Panc1 (cell line): ENCODE data around the gene TBC1D2B. TPM values are rescaled to one million over a fixed set of nuclear protein-coding genes. Genes with fewer than 3 reads are reported as not detected.
"Not testable (repeated sequence)": the region's sequence is repeated elsewhere in the genome, so short reads cannot be mapped to it uniquely, and the experiment has no call there.

Source experiments
- ATAC-seq: fragments of 200-7000 bp; cut with Tn5 transposase; 2 replicates; pipeline ENCODE4 v1.9.1; 2020; ENCODE audit warnings: mild to moderate bottlenecking, moderate library complexity
- BruUV-seq: library from RNA; stranded (reverse); fragments of 400-500 nt; replicated peaks from 2 replicates; lab custom pipeline; 2021; lab: Mats Ljungman, UMichigan
- CTCF ChIA-PET: fragments of 300-600 bp; sonication (Branson Sonifier 250); formaldehyde crosslinking; loops from one replicate; lab custom pipeline; 2022; ENCODE audit warnings: antibody characterized with exemption; lab: Charles Lee
- POLR2A ChIA-PET: fragments of 300-600 bp; sonication (Branson Sonifier 250); formaldehyde crosslinking; loops from one replicate; lab custom pipeline; 2022; ENCODE audit warnings: antibody characterized with exemption; lab: Charles Lee
- DNase-seq: peaks from one replicate; pipeline ENCODE4 v3.0.0-alpha.2; 2010; ENCODE audit warnings: low read depth, low spot score
- H3K27ac ChIP-seq: 2 replicates; pipeline ENCODE4 v1.5.1; 2011; ENCODE audit warnings: mild to moderate bottlenecking, low read length, inconsistent platforms
- H3K27me3 ChIP-seq: fragments of 200-500 bp; sonication (Bioruptor generic); 2 replicates; pipeline ENCODE4 v1.6.0; 2014; ENCODE audit warnings: low read length, inconsistent platforms; ENCODE audit not compliant: control insufficient read depth, insufficient read depth
- H3K36me3 ChIP-seq: fragments of 200-500 bp; sonication (Bioruptor generic); 2 replicates; pipeline ENCODE4 v1.5.1; 2014; ENCODE audit warnings: inconsistent platforms, mild to moderate bottlenecking, low read length, moderate library complexity; ENCODE audit not compliant: control insufficient read depth, insufficient read depth
- H3K4me1 ChIP-seq: 2 replicates; pipeline ENCODE4 v1.5.1; 2011; ENCODE audit warnings: inconsistent platforms, mild to moderate bottlenecking, low read length, moderate library complexity; ENCODE audit not compliant: control insufficient read depth, insufficient read depth
- H3K4me3 ChIP-seq, 2 experiments: 2 replicates each; pipeline ENCODE4 v1.5.1; 2011 to 2012; ENCODE audit warnings: low read depth in 2 of 2, low read length in 2 of 2, mild to moderate bottlenecking in 2 of 2, inconsistent platforms in 1 of 2, moderate library complexity in 1 of 2
- H3K9me3 ChIP-seq: fragments of 200-500 bp; sonication (Bioruptor generic); 2 replicates; pipeline ENCODE4 v1.5.1; 2014; ENCODE audit warnings: low read depth, mild to moderate bottlenecking, inconsistent platforms, low read length, moderate library complexity; ENCODE audit not compliant: control insufficient read depth, insufficient read depth
- CTCF ChIP-seq: fragments of 450-650 bp; IDR thresholded peaks from 2 replicates; pipeline ENCODE4 v1.5.1; 2017; ENCODE audit warnings: mild to moderate bottlenecking
- POLR2AphosphoS5 ChIP-seq: IDR thresholded peaks from 2 replicates; pipeline ENCODE4 v1.6.1; 2012; ENCODE audit warnings: mild to moderate bottlenecking, low read depth, low read length, moderate library complexity
- REST ChIP-seq, 2 experiments: IDR thresholded peaks; 2 replicates each; pipeline ENCODE4 v1.6.1; 2011 to 2012; ENCODE audit warnings: low read depth in 2 of 2, control low read depth in 1 of 2, low read length in 1 of 2, mild to moderate bottlenecking in 1 of 2, moderate library complexity in 1 of 2; ENCODE audit not compliant: insufficient read depth in 1 of 2
- SIN3A ChIP-seq: IDR thresholded peaks from 2 replicates; pipeline ENCODE4 v1.6.1; 2012; ENCODE audit warnings: low read depth, mild to moderate bottlenecking, low read length, moderate library complexity, borderline replicate concordance; ENCODE audit not compliant: insufficient read depth
- TCF7L2 ChIP-seq: IDR thresholded peaks from 2 replicates; pipeline ENCODE4 v1.6.1; 2011; ENCODE audit warnings: mild to moderate bottlenecking, low read depth, low read length, inconsistent platforms
- in situ Hi-C: cut with HindIII; loops from 2 replicates; pipeline ENCODE4 v1.10.0; 2016; ENCODE audit warnings: low sequenced_read_pairs, low pct_unique_long_range_greater_than_20kb
- intact Hi-C: fragments of 100-400 bp; cut with micrococcal nuclease; formaldehyde crosslinking; loops from one replicate; pipeline ENCODE4 v1.10.0; 2022; ENCODE audit not compliant: unreplicated experiment
- total RNA-seq: library from RNA; stranded (reverse); gene quantifications from one replicate; pipeline ENCODE4 v1.2.1, GENCODE V29; 2021; ENCODE audit not compliant: unreplicated experiment

The TBC1D2B gene
- total RNA-seq, 1 experiment from 2014 or later, result 59.3 TPM

GRCh38 chr15:77972706-77973105, 104.8 kb downstream of the TBC1D2B start:
- H3K27ac ChIP-seq, H3K27me3 ChIP-seq, in situ Hi-C loops, POLR2A ChIA-PET, H3K4me1 ChIP-seq, ATAC-seq, intact Hi-C loops, BruUV-seq, H3K4me3 ChIP-seq, CTCF ChIA-PET, DNase-seq, H3K9me3 ChIP-seq, H3K36me3 ChIP-seq: not testable (repeated sequence)

- intact Hi-C loops, H3K36me3 ChIP-seq, DNase-seq, H3K4me1 ChIP-seq, H3K27ac ChIP-seq, H3K27me3 ChIP-seq, H3K4me3 ChIP-seq, POLR2A ChIA-PET, ATAC-seq, CTCF ChIA-PET, in situ Hi-C loops, H3K9me3 ChIP-seq, BruUV-seq: not testable (repeated sequence)
Measured at GRCh38 chr15:77971875-77972274, 105.6 kb downstream of the TBC1D2B start.

GRCh38 chr15:77970813-77971360, 106.6 kb downstream of the TBC1D2B start:
- intact Hi-C loops, POLR2A ChIA-PET, CTCF ChIA-PET, H3K4me3 ChIP-seq, H3K4me1 ChIP-seq, in situ Hi-C loops, ATAC-seq, DNase-seq, H3K36me3 ChIP-seq, H3K27ac ChIP-seq, BruUV-seq, H3K9me3 ChIP-seq, H3K27me3 ChIP-seq: not testable (repeated sequence)

GRCh38 chr15:77969055-77969454, 108.5 kb downstream of the TBC1D2B start:
- ATAC-seq (no peak), DNase-seq (no peak)
- in situ Hi-C loops, result no loop called here
- POLR2A ChIA-PET, result interaction anchor here (0.7 kb wide), 1 partner anchor 11 kb away, joined by 6 read pairs; no protein-coding TSS in a partner anchor
- Histone ChIP-seq H3K36me3 (no peaks in the 10 kb centered on the region), H3K4me3 (no peak overlapping the region), H3K27ac (no peak overlapping the region), H3K4me1 (no peaks in the 10 kb centered on the region), H3K27me3 (no peaks in the 10 kb centered on the region), H3K9me3 (no peaks in the 10 kb centered on the region)
- CTCF ChIA-PET, result interaction anchor here (0.6 to 0.7 kb wide), 2 partner anchors 34 to 139 kb away, joined by 3 to 6 read pairs; no protein-coding TSS in a partner anchor
- intact Hi-C loops, result no loop called here
- TF ChIP-seq REST (IDR thresholded peaks at IDR 0.05; ENCODE audit: insufficient read depth in 1 of 2, low read depth in 2 of 2, low read length in 1 of 2) (no peak), CTCF (no peak), TCF7L2 (no peak), SIN3A (no peak), POLR2AphosphoS5 (no peak)
- no TSS peak for BruUV-seq
